K562 (cell line): ENCODE measurements around the gene PPIL1. TPM values are rescaled to one million over a fixed set of nuclear protein-coding genes. Genes with fewer than 3 reads are reported as not detected.

Experiments
- ATAC-seq: fragments of 200-7000 bp; cut with Tn5 transposase; 3 replicates; pipeline ENCODE4 v1.9.1; 2020; ENCODE audit warnings: moderate library complexity
- BruUV-seq: library from RNA; stranded (reverse); fragments of 400-500 nt; replicated peaks from 2 replicates; lab custom pipeline; 2021; lab: Mats Ljungman, UMichigan
- CTCF ChIA-PET: fragments of 300-600 bp; formaldehyde crosslinking; extraction: SDS; loops from one replicate; lab custom pipeline; 2021; ENCODE audit warnings: low intra/inter-chr PET ratio; lab: Yijun Ruan, JAX
- POLR2A ChIA-PET: fragments of 300-600, 350-650 bp; sonication (Branson Sonifier 250); formaldehyde crosslinking; extraction: SDS; loops from one replicate; lab custom pipeline; 2021; ENCODE audit warnings: antibody characterized with exemption, inconsistent platforms; lab: Yijun Ruan, JAX
- DNase-seq, 4 experiments: peaks; one replicate each; pipeline versions ENCODE4 v3.0.0 to v3.0.0-alpha.2; 2011 to 2018; ENCODE audit warnings: low spot score in 3 of 4, mixed read lengths in 3 of 4; ENCODE audit errors: extremely low read depth in 1 of 4
- FAIRE-seq: peaks from 2 replicates; lab custom pipeline; 2011; peaks lifted over from hg19 to GRCh38; lab: Jason Lieb, UNC
- H2AFZ ChIP-seq: 2 replicates; pipeline ENCODE4 v1.6.0; 2011; ENCODE audit warnings: low read depth, low read length, control low read depth, inconsistent platforms
- H3K27ac ChIP-seq: fragments of 200-600 bp; 3 replicates; pipeline ENCODE4 v1.8.0; 2011; ENCODE audit warnings: low read depth, mild to moderate bottlenecking, control low read depth, inconsistent platforms, low read length, moderate library complexity, mixed read lengths; ENCODE audit errors: extremely low read depth
- H3K27me3 ChIP-seq, 2 experiments: fragments of 300-600 bp in 1 of 2; 2 replicates in 1 of 2; 3 replicates in 1 of 2; pipeline versions ENCODE4 v1.6.0 to v1.8.0; 2011; ENCODE audit warnings: inconsistent platforms in 2 of 2, low read length in 2 of 2, mild to moderate bottlenecking in 1 of 2, mixed read lengths in 1 of 2, moderate library complexity in 1 of 2; ENCODE audit not compliant: control insufficient read depth in 2 of 2, insufficient read depth in 2 of 2
- H3K36me3 ChIP-seq: fragments of 300-600 bp; 3 replicates; pipeline ENCODE4 v1.8.0; 2011; ENCODE audit warnings: mild to moderate bottlenecking, low read length, inconsistent platforms; ENCODE audit not compliant: control insufficient read depth, insufficient read depth
- H3K4me1 ChIP-seq, 2 experiments: fragments of 200-600 bp in 1 of 2; replicated peaks in 1 of 2; 2 replicates in 1 of 2; 3 replicates in 1 of 2; pipeline versions ENCODE4 v1.5.1 to v1.8.0; 2011; ENCODE audit warnings: inconsistent platforms in 2 of 2, low read length in 2 of 2, mild to moderate bottlenecking in 1 of 2, mixed read lengths in 1 of 2, moderate library complexity in 1 of 2; ENCODE audit not compliant: control insufficient read depth in 2 of 2, insufficient read depth in 2 of 2
- H3K4me2 ChIP-seq: 2 replicates; pipeline ENCODE4 v1.6.1; 2011; ENCODE audit warnings: low read length, control low read depth, inconsistent platforms, mixed read lengths; ENCODE audit not compliant: insufficient read depth
- H3K4me3 ChIP-seq: fragments of 200-600 bp; sonication (generic), shearing (Covaris generic); 2 replicates; pipeline ENCODE4 v1.5.1; 2016; ENCODE audit warnings: control low read depth, inconsistent platforms
- H3K79me2 ChIP-seq: fragments of 200-600 bp; 3 replicates; pipeline ENCODE4 v1.8.0; 2011; ENCODE audit warnings: low read length, inconsistent platforms; ENCODE audit not compliant: control insufficient read depth, insufficient read depth
- H3K9ac ChIP-seq, 2 experiments: 2 replicates each; pipeline versions ENCODE4 v1.6.0 to v1.6.1; 2011; ENCODE audit warnings: low read depth in 2 of 2, low read length in 2 of 2, control low read depth in 1 of 2, inconsistent platforms in 1 of 2, mild to moderate bottlenecking in 1 of 2, mixed read lengths in 1 of 2; ENCODE audit not compliant: insufficient read depth in 1 of 2
- H3K9me1 ChIP-seq: one replicate; pipeline ENCODE4 v1.6.0; 2011; ENCODE audit warnings: inconsistent platforms, mild to moderate bottlenecking, low read length, moderate library complexity; ENCODE audit not compliant: control insufficient read depth, insufficient read depth
- H3K9me3 ChIP-seq: replicated peaks from 2 replicates; pipeline ENCODE4 v1.5.1; 2011; ENCODE audit warnings: low read depth, low read length, inconsistent platforms; ENCODE audit not compliant: control insufficient read depth, insufficient read depth
- H4K20me1 ChIP-seq: replicated peaks from 2 replicates; pipeline ENCODE4 v1.6.1; 2011; ENCODE audit warnings: low read length, inconsistent platforms, mixed read lengths; ENCODE audit not compliant: control insufficient read depth, insufficient read depth
- ESRRB ChIP-seq: fragments of 250-450 bp; sonication (Bioruptor Pico); IDR thresholded peaks from 2 replicates; pipeline ENCODE4 v1.5.0; 2020; ENCODE audit warnings: mild to moderate bottlenecking, moderate library complexity, borderline replicate concordance
- HMG20A ChIP-seq: fragments of 450-650 bp; formaldehyde crosslinking; conservative IDR thresholded peaks from 2 replicates; pipeline ENCODE4 v1.4.0; 2020; ENCODE audit warnings: mild to moderate bottlenecking, mixed read lengths
- JUN ChIP-seq, 2 experiments: sonication (generic) in 1 of 2; formaldehyde crosslinking in 1 of 2; IDR thresholded peaks; 2 replicates each; pipeline versions ENCODE4 v1.6.1 to v1.8.0; 2012 to 2022; ENCODE audit warnings: borderline replicate concordance in 2 of 2, mild to moderate bottlenecking in 2 of 2, improper control_type of control experiment in 1 of 2, low read depth in 1 of 2, low read length in 1 of 2, missing genetic modification reagents in 1 of 2
- MCM2 ChIP-seq: fragments of 450-650 bp; IDR thresholded peaks from 2 replicates; pipeline ENCODE4 v1.6.1; 2017; ENCODE audit warnings: low read depth, mild to moderate bottlenecking
- NR0B1 ChIP-seq: fragments of 450-650 bp; IDR thresholded peaks from one replicate; pipeline ENCODE4 v1.6.1; 2018; ENCODE audit warnings: mild to moderate bottlenecking, moderate library complexity; ENCODE audit not compliant: partially characterized antibody
- TBP ChIP-seq: optimal IDR thresholded peaks from 2 replicates; pipeline ENCODE3; 2011; ENCODE audit warnings: low read depth, low read length, improper control_type of control experiment
- ZNF232 ChIP-seq: sonication (generic); formaldehyde crosslinking; IDR thresholded peaks from 2 replicates; pipeline ENCODE4 v1.8.0; 2022; ENCODE audit warnings: mild to moderate bottlenecking, missing genetic modification reagents
- ZNF263 ChIP-seq: sonication (generic); formaldehyde crosslinking; IDR thresholded peaks from 2 replicates; pipeline ENCODE4 v1.8.0; 2022; ENCODE audit warnings: mild to moderate bottlenecking, missing genetic modification reagents, borderline replicate concordance
- ZNF282 ChIP-seq: sonication (generic); formaldehyde crosslinking; IDR thresholded peaks from 2 replicates; pipeline ENCODE4 v1.8.1; 2023; ENCODE audit warnings: missing genetic modification reagents
- ZNF507 ChIP-seq: conservative IDR thresholded peaks from 2 replicates; pipeline ENCODE4 v1.6.1; 2017; ENCODE audit warnings: missing genetic modification characterization, missing compliant biosample characterization
- ZNF589 ChIP-seq: fragments of 200-800 bp; sonication (Bioruptor generic); IDR thresholded peaks from 2 replicates; pipeline ENCODE4 v1.6.1; 2016; ENCODE audit warnings: low read depth, missing genetic modification characterization, missing compliant biosample characterization
- WGBS: fragments of 100-300 bp; shearing (Covaris generic); methylation state at CpG from one replicate; pipeline ENCODE4 v1.1.6; 2016; ENCODE audit warnings: low coverage, mixed read lengths; ENCODE audit not compliant: insufficient coverage; ENCODE audit errors: missing lambda C conversion rate; 5-methylcytosine and 5-hydroxymethylcytosine counted together
- in situ Hi-C: fragments of 300-500 bp; cut with MboI; formaldehyde crosslinking; loops from 4 replicates; pipeline ENCODE4 v1.15.0; 2018; ENCODE audit warnings: inconsistent platforms, mixed read lengths
- intact Hi-C: fragments of 100-400 bp; cut with micrococcal nuclease; formaldehyde crosslinking; loops from 2 replicates; pipeline ENCODE4 v1.14.2; 2022
- polyA plus RNA-seq, 8 experiments: library from polyadenylated mRNA; depleted of rRNA in 4 of 8; stranded (reverse) in 5 of 8; unstranded in 3 of 8; fragments of >200 nt; fragmentation: Nextera tagmentation in 2 of 8; fragmentation: Illumina TruSeq in 1 of 8; extraction: Ambion mirVana in 2 of 8; extraction: Trizol in 1 of 8; gene quantifications; 2 replicates each; pipeline versions ENCODE4 v1.2.1 to v1.2.3, GENCODE V29; 2011 to 2014; ENCODE audit warnings: inconsistent platforms in 1 of 8, missing spikeins in 1 of 8
- total RNA-seq, 7 experiments: library from RNA; depleted of rRNA in 6 of 7; stranded (reverse); fragments of >200 nt in 6 of 7; fragmentation: Illumina TruSeq in 2 of 7; extraction: Trizol in 2 of 7; gene quantifications; 2 replicates each; pipeline versions ENCODE4 v1.2.1 to v1.2.3, GENCODE V29; 2011 to 2021; ENCODE audit warnings: low replicate concordance in 1 of 7
- TF ChIP-seq, protein P1 (sequence below): fragments of 250-450 bp; sonication (Bioruptor Pico); IDR thresholded peaks from 2 replicates; pipeline ENCODE4 v1.8.0; 2021; ENCODE audit warnings: borderline replicate concordance, mild to moderate bottlenecking, moderate library complexity; ENCODE audit not compliant: poor library complexity, severe bottlenecking

The PPIL1 gene
- total and polyA plus RNA-seq, 9 of the 15 experiments (the other 6 are each of a cell fraction or from before 2014, with no cell fraction given), result 65.8 to 205 (median 130) TPM

DNA sequence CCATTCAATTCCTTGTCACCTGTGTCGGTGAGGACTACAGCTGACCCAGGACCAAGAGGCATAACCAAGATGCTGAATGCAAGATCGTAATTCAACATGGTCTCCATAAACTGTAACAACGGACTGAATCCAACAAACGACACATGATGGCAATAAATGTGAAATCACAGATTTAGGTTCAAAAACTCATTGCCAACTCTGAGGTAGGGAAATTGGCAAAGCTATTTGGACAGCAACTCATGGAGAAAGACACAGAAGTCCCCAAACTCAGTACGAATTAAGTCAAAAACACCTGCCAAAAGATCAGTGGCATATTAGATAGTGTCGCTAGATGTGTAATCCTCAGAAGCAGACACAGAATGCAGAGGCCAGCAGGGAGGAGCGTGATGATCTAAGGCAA is 60.4 kb downstream of the PPIL1 start:
- no peaks in the 10 kb centered on the region for H3K9me1 ChIP-seq
- POLR2A ChIA-PET, result interaction anchor here (2.3 kb wide), 1 partner anchor 10 kb away, joined by 7 read pairs; no protein-coding TSS in a partner anchor
- H3K27me3 ChIP-seq, result no peaks in the 10 kb centered on the region; a peak in 1 of 5 replicates
- H3K9ac ChIP-seq, result 0 out of 4 replicates have a peak overlapping the region, but pooled peaks of 1 of the 2 experiments have one; percentile 49
- no peak for ATAC-seq
- H3K4me2 ChIP-seq, result no peak overlapping the region
- no peak overlapping the region for H3K27ac ChIP-seq
- peaks cover 0 to 8% of the 10 kb centered on the region in 2 experiments; a peak in 2 of 5 replicates for H3K4me1 ChIP-seq
- FAIRE-seq, result no peak
- H2AFZ ChIP-seq, result no peak overlapping the region
- no peak overlapping the region for H3K4me3 ChIP-seq
- no peak for TF ChIP-seq TBP
- TF ChIP-seq ZNF507 (tag), result no peak
- TF ChIP-seq ZNF282 (CRISPR knock-in tag), result no peak
- no peak for TF ChIP-seq ZNF263
- no peak for TF ChIP-seq ZNF589 (CRISPR knock-in tag)
- no peak for TF ChIP-seq JUN (IDR thresholded peaks at IDR 0.05; ENCODE audit: borderline replicate concordance, low read depth, low read length)
- no peak for TF ChIP-seq JUN (CRISPR knock-in tag; IDR thresholded peaks at IDR 0.05; ENCODE audit: borderline replicate concordance)
- no peak for TF ChIP-seq MCM2
- TF ChIP-seq ESRRB, result no peak
- no peak for TF ChIP-seq HMG20A (CRISPR knock-in tag)
- TF ChIP-seq, protein P1, sequence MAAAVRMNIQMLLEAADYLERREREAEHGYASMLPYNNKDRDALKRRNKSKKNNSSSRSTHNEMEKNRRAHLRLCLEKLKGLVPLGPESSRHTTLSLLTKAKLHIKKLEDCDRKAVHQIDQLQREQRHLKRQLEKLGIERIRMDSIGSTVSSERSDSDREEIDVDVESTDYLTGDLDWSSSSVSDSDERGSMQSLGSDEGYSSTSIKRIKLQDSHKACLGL (CRISPR knock-in tag), result no peak
- TF ChIP-seq ZNF232 (CRISPR knock-in tag), result no peak
- no peak for TF ChIP-seq NR0B1
- TF ChIP-seq, all 486 proteins: peak for 0
- H3K79me2 ChIP-seq, result no peaks in the 10 kb centered on the region
- H3K36me3 ChIP-seq, result no peaks in the 10 kb centered on the region
- BruUV-seq, result no TSS peak
- DNase-seq, result no peak
- H3K9me3 ChIP-seq, result no peaks in the 10 kb centered on the region
- CTCF ChIA-PET, result no interaction called here
- H4K20me1 ChIP-seq, result no peaks in the 10 kb centered on the region
- in situ Hi-C loops, result no loop called here
- intact Hi-C loops, result no loop called here
- WGBS, result 30% methylated on average over 7 of the region's 7 CpGs
